C4-2B (cell line): ENCODE data around the gene IL1R2.
A peak's percentile ranks its signal among the peaks of the same experiment; 100 is the strongest.

Experiments
- H3K27ac ChIP-seq: fragments of 450-650 bp; 2 replicates; pipeline ENCODE4 v1.5.1; 2017
- CTCF ChIP-seq: fragments of 450-650 bp; conservative IDR thresholded peaks from 2 replicates; pipeline ENCODE4 v1.5.1; 2017; ENCODE audit warnings: mild to moderate bottlenecking
- ZFX ChIP-seq: fragments of 450-650 bp; IDR thresholded peaks from 2 replicates; pipeline ENCODE4 v1.6.1; 2017

Gene IL1R2

GRCh38 chr2:102045697-102046096, 53.9 kb downstream of the IL1R2 start:
- H3K27ac ChIP-seq = no peak overlapping the region
- TF ChIP-seq ZFX (no peak), CTCF (no peak)

GRCh38 chr2:102046135-102046986, 54.6 kb downstream of the IL1R2 start:
- no peak for TF ChIP-seq ZFX
- no peak for TF ChIP-seq CTCF
- H3K27ac ChIP-seq = no peak overlapping the region

GRCh38 chr2:102048465-102048864, 56.7 kb downstream of the IL1R2 start:
- H3K27ac ChIP-seq = no peak overlapping the region

GRCh38 chr2:102049756-102050443, 58.1 kb downstream of the IL1R2 start:
- TF ChIP-seq CTCF = no peak
- TF ChIP-seq ZFX = no peak
- H3K27ac ChIP-seq = peak overlapping the region; percentile 25; the same call in 1 of the 2 replicates

More at GRCh38 chr2:102048465-102048864, 56.7 kb downstream of the IL1R2 start:
- TF ChIP-seq ZFX (no peak), CTCF (no peak)

GRCh38 chr2:102050854-102051391, 59.2 kb downstream of the IL1R2 start:
- TF ChIP-seq CTCF = no peak
- no peak for TF ChIP-seq ZFX
- peak overlapping the region; percentile 20 for H3K27ac ChIP-seq

GRCh38 chr2:102051692-102052277, 60.0 kb downstream of the IL1R2 start:
- TF ChIP-seq CTCF (no peak), ZFX (no peak)
- peak overlapping the region; percentile 20; the same call in 1 of the 2 replicates for H3K27ac ChIP-seq
